GM06990 (cell line): ENCODE data around the gene NCOA1.

Experiments used
- DNase-seq: peaks from one replicate; pipeline ENCODE4 v3.0.0-alpha.2; 2011; ENCODE audit not compliant: insufficient read length; ENCODE audit errors: extremely low read depth
- H3K27me3 ChIP-seq: replicated peaks from 2 replicates; pipeline ENCODE4 v1.6.0; 2011; ENCODE audit warnings: low read length; ENCODE audit not compliant: control insufficient read depth, insufficient read depth
- H3K36me3 ChIP-seq: 2 replicates; pipeline ENCODE4 v1.5.1; 2011; ENCODE audit warnings: low read length; ENCODE audit not compliant: control insufficient read depth, insufficient read depth
- H3K4me3 ChIP-seq: replicated peaks from 2 replicates; pipeline ENCODE4 v1.5.1; 2011; ENCODE audit warnings: low read depth, mild to moderate bottlenecking, control low read depth, low read length
- TF ChIP-seq, protein P1 (sequence below): IDR thresholded peaks from 2 replicates; pipeline ENCODE4 v1.5.1; 2011; ENCODE audit warnings: low read length, control low read depth, mild to moderate bottlenecking, inconsistent platforms; ENCODE audit not compliant: insufficient read depth, poor library complexity, severe bottlenecking

The NCOA1 gene

DNA sequence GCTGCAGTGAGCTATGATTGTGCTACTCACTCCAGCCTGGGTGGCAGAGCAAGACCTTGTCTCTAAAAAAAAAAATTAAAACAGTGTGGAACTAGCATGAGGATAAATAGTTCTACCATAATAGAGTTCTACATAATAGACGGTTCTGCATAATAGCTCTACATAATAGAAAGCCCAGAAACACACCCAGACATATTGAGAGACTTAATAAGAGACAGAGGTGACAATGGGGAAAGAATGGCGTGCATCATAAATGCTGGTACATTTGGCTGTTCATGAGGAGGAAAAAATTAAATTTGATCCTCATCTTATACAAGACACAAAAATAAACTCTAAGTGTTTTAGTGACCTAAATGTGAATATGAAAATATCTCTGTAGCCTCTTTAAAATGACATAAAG is 243.7 kb downstream of the NCOA1 start:
- DNase-seq, result no peak
- Histone ChIP-seq H3K27me3 (no peaks in the 10 kb centered on the region), H3K4me3 (no peak overlapping the region), H3K36me3 (no peaks in the 10 kb centered on the region; the same call in 1 of the 2 replicates)
- TF ChIP-seq, protein P1, sequence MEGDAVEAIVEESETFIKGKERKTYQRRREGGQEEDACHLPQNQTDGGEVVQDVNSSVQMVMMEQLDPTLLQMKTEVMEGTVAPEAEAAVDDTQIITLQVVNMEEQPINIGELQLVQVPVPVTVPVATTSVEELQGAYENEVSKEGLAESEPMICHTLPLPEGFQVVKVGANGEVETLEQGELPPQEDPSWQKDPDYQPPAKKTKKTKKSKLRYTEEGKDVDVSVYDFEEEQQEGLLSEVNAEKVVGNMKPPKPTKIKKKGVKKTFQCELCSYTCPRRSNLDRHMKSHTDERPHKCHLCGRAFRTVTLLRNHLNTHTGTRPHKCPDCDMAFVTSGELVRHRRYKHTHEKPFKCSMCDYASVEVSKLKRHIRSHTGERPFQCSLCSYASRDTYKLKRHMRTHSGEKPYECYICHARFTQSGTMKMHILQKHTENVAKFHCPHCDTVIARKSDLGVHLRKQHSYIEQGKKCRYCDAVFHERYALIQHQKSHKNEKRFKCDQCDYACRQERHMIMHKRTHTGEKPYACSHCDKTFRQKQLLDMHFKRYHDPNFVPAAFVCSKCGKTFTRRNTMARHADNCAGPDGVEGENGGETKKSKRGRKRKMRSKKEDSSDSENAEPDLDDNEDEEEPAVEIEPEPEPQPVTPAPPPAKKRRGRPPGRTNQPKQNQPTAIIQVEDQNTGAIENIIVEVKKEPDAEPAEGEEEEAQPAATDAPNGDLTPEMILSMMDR, result no peak

GRCh38 chr2:24739354-24740025 is 248.4 kb downstream of the NCOA1 start:
- Histone ChIP-seq H3K4me3 (no peak overlapping the region), H3K36me3 (peaks cover 5% of the 10 kb centered on the region), H3K27me3 (no peaks in the 10 kb centered on the region)
- TF ChIP-seq, protein P1, result no peak
- DNase-seq, result no peak

DNA sequence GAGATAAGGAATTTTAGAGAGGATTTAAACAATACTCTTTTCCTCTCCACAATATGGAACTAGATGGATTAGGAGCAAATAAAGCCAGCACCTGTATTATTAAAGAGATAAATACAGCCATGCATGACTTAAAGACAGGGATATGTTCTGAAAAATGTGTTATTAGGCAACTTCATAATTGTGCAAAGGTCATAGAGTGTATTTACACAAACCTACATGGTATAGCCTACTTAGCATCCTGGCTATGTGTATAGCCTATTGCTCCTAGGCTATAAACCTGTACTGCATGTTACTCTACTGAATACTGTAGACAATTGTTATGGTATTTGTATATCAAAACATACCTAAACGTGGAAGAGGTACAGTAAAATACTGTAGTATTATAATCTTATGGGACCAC is 249.1 kb downstream of the NCOA1 start:
- no peaks in the 10 kb centered on the region for H3K27me3 ChIP-seq
- TF ChIP-seq, protein P1, result no peak
- no peak for DNase-seq
- H3K36me3 ChIP-seq, result peaks cover 5% of the 10 kb centered on the region
- no peak overlapping the region for H3K4me3 ChIP-seq

DNA sequence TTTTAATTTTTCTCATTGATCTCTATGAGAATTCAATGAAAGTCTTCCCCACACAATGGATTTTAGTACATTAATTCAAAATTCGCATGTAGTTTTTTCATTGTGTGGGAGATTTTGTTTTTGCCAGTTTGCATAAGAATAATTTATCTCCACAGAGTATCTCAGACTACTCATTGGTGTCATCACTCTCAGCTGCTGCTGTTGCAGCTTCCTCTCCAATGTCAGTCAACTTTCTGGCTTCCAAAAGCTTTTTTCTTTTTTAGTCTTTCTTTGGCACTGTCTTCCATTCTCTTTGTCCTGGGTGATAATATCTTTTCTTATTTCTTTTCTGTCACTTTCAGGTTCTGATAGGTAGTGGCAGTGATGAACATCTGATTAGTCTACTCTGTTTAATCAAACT is 251.7 kb downstream of the NCOA1 start:
- TF ChIP-seq, protein P1, result no peak
- Histone ChIP-seq H3K4me3 (no peak overlapping the region), H3K27me3 (no peaks in the 10 kb centered on the region), H3K36me3 (peaks cover 5% of the 10 kb centered on the region)
- DNase-seq, result no peak

DNA sequence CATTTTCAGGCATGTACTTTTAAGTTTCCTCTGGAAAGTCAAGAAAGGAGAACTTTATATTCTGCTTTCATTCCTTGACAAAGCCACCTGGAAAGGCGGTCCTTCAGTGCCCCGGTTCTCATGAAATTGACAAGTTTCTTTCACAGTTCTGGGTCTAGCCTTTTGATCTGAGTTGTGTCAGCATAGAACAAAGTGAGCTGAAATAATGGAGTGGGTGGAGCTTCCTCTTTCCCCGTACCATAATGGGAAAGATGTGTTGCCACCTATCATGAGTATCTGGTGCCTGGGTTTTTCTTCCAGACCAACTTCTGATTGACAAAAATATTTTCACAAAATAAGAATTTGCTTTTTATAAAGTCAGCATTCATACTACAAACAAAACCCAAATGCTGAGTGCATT is 252.9 kb downstream of the NCOA1 start:
- H3K36me3 ChIP-seq, result peaks cover 5% of the 10 kb centered on the region
- no peak for DNase-seq
- TF ChIP-seq, protein P1, result no peak
- no peaks in the 10 kb centered on the region for H3K27me3 ChIP-seq
- no peak overlapping the region for H3K4me3 ChIP-seq

DNA sequence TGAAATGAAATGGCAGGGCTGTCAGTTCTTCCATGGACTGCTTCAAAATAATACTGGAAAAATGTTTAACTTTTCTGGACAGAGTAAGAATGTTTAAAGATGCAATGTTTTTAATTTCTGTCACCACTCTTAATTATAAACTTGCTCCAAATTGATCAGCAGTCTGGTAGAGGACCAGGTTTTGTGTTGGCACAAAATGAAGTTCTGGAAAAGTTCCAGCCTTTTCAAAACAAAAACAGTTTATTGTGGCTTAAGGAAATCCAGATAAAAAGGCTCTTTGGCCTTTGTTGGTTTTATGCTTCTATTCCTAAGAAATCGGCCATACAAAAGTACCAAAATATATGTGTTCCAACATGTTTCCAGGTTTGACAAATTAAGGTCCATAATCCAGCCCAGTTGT is 253.3 kb downstream of the NCOA1 start:
- TF ChIP-seq, protein P1, result no peak
- H3K27me3 ChIP-seq, result no peaks in the 10 kb centered on the region
- DNase-seq, result no peak

More for the DNA sequence above, 253.3 kb downstream of the NCOA1 start:
- H3K36me3 ChIP-seq, result peaks cover 5% of the 10 kb centered on the region
- no peak overlapping the region for H3K4me3 ChIP-seq
